ENCODE data around the gene NUP210L. TPM values are rescaled to one million over a fixed set of nuclear protein-coding genes. Genes with fewer than 3 reads are reported as not detected.
A peak's percentile ranks its signal among the peaks of the same experiment; 100 is the strongest.

The NUP210L gene
- total RNA-seq, 4 donors from 2014 or later = 0.13 to 0.38 (median 0.22) TPM; not detected in 1

DNA sequence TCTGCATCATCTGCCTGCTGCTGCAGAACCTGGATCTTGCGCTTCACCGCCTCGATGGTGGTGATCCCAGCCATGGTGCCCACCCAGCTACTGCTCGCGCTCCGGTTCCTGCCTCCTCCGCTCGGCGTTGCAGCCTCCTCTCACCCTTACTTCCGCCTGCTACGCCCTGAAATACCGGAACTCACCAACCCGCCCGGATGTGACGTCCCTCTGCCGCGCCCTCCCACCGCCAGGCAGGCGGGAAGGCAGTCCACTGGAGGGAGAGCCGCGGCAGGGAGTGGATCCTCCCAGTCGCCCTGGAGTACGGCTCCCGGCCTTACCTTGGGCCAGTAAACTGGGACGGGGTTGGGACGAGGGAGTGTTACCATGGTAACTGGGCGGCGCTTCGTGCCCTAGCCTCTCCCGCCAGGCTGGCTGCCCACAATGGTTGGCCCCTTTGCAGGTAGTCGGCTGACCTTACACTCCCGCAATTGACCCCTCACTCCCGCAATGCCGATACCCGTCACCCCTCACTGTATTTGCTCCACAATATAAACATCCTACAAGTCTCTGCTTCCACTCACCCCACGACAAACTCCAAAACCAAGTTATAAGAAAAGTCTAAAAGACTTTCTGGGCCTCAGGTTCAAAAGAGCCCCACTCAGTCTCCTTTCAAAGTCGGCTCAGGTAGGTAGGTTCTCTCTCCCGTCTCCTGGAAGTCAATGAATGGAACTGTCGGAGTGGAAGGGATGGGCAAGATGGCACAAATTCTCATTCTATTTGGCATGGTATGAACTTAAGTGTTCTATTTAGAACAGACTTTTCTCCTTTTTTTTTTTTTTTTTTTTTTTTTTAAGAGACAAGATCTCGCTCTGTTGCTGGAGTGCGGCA, 28.4 kb upstream of the NUP210L start:
- DNase-seq = peak; percentile 98 to 99
- intact Hi-C loops (cut with DNase I) = loop anchor here (5.0 kb wide), 1 partner anchor 39 kb away; the partner anchor contains the start of gene UBAP2L
- WGBS, 2 donors = 6 to 11% methylated on average over 26 to 41 of the region's 41 CpGs
- no peaks in the 10 kb centered on the region for H3K9me3 ChIP-seq
- H3K27me3 ChIP-seq = no peaks in the 10 kb centered on the region
- H3K4me3 ChIP-seq (replicated peaks in 1 of 3) = peak overlapping the region; percentile 34 to 94 (median 71)
- TF ChIP-seq, protein P1, sequence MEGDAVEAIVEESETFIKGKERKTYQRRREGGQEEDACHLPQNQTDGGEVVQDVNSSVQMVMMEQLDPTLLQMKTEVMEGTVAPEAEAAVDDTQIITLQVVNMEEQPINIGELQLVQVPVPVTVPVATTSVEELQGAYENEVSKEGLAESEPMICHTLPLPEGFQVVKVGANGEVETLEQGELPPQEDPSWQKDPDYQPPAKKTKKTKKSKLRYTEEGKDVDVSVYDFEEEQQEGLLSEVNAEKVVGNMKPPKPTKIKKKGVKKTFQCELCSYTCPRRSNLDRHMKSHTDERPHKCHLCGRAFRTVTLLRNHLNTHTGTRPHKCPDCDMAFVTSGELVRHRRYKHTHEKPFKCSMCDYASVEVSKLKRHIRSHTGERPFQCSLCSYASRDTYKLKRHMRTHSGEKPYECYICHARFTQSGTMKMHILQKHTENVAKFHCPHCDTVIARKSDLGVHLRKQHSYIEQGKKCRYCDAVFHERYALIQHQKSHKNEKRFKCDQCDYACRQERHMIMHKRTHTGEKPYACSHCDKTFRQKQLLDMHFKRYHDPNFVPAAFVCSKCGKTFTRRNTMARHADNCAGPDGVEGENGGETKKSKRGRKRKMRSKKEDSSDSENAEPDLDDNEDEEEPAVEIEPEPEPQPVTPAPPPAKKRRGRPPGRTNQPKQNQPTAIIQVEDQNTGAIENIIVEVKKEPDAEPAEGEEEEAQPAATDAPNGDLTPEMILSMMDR (IDR thresholded peaks at IDR 0.05) = peak in 1 of 6 experiments; percentile 11
- TF ChIP-seq POLR2A (IDR thresholded peaks at IDR 0.05) = peak; percentile 87 to 99
- H3K27ac ChIP-seq = peak overlapping the region; percentile 66 to 79 (median 73)
- no peaks in the 10 kb centered on the region for H3K36me3 ChIP-seq
- peaks cover 26 to 29% of the 10 kb centered on the region in 2 donors for H3K4me1 ChIP-seq

DNA sequence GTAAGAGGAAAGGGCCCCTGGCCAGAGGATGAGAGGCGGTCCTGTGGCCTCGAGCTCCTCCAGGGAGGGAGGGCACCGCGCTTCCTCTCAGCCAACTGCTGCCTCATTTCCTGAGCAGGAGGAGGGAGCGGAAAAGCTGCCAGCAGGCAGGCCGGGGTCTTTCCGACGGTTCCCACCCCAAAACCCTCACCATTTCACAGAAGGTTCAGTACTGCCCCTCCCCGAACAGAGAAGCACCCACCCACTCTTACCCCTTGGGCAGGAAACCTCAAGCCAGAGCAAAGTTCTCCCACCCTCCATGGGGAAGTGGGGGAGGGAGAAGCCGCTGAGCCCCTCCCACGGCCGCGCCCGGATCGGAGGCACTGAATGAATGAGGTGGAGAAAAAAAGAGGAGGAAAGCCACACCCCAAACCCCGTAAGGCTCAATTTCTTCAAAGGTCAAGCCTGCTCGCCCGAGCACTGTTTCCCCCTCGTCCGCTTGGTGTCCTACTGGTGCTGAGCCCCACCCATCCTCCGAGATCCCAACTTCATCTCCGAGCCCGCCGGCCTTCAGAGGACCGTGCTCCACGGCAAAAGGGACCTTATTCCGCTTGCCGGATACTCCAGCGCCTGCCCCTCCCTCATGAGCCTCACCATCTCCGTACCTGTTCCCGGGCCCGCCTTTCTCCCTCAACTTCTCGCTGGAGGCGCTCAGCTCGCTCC, 27.6 kb upstream of the NUP210L start:
- Histone ChIP-seq H3K36me3 (no peaks in the 10 kb centered on the region), H3K27ac (peak overlapping the region; percentile 66 to 79 (median 73)), H3K4me3 (replicated peaks in 1 of 3) (peak overlapping the region; percentile 34 to 94 (median 71)), H3K4me1 (peaks cover 29% of the 10 kb centered on the region in 2 donors), H3K9me3 (no peaks in the 10 kb centered on the region), H3K27me3 (no peaks in the 10 kb centered on the region)
- peak in 1 of 2 donors; percentile 4 for TF ChIP-seq POLR2A (IDR thresholded peaks at IDR 0.05)
- TF ChIP-seq, protein P1 (IDR thresholded peaks at IDR 0.05) = no peak
- DNase-seq = peak; percentile 58 to 69
- WGBS, 2 donors = 1% methylated on average over 18 to 30 of the region's 35 CpGs
- intact Hi-C loops (cut with DNase I) = loop anchor here (5.0 kb wide), 1 partner anchor 40 kb away; the partner anchor contains the start of gene UBAP2L

DNA sequence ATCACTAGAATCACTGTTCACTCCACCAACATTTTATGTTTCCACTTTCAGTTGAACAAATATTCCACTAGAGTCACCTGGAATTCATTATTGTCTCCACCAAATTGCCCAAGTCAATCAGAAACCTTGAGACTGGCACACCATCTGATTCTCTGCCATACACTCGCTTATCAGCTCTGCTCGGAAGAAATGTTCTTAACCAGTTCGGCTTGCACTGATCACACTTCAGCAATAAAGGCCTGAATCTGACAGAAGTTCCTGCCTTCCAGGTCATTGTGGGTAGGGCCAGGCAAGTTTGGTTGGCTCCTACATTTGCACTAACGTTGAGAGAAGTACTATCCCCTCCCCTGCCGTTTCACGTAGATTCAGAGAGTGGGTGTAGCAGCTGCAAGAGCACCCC, 27.1 kb upstream of the NUP210L start:
- no peaks in the 10 kb centered on the region for H3K27me3 ChIP-seq
- peak overlapping the region; percentile 34 to 94 (median 71) for H3K4me3 ChIP-seq (replicated peaks in 1 of 3)
- WGBS, 2 donors = 0 to 5% methylated on average over 4 to 6 of the region's 6 CpGs
- intact Hi-C loops (cut with DNase I) = loop anchor here (5.0 kb wide), 1 partner anchor 40 kb away; the partner anchor contains the start of gene UBAP2L
- no peak for DNase-seq
- no peaks in the 10 kb centered on the region for H3K9me3 ChIP-seq
- H3K36me3 ChIP-seq = no peaks in the 10 kb centered on the region
- H3K27ac ChIP-seq = peak overlapping the region; percentile 66 to 79 (median 73)
- H3K4me1 ChIP-seq = peaks cover 29 to 35% of the 10 kb centered on the region in 2 donors
- no peak for TF ChIP-seq POLR2A (IDR thresholded peaks at IDR 0.05)
- TF ChIP-seq, protein P1 (IDR thresholded peaks at IDR 0.05) = no peak

DNA sequence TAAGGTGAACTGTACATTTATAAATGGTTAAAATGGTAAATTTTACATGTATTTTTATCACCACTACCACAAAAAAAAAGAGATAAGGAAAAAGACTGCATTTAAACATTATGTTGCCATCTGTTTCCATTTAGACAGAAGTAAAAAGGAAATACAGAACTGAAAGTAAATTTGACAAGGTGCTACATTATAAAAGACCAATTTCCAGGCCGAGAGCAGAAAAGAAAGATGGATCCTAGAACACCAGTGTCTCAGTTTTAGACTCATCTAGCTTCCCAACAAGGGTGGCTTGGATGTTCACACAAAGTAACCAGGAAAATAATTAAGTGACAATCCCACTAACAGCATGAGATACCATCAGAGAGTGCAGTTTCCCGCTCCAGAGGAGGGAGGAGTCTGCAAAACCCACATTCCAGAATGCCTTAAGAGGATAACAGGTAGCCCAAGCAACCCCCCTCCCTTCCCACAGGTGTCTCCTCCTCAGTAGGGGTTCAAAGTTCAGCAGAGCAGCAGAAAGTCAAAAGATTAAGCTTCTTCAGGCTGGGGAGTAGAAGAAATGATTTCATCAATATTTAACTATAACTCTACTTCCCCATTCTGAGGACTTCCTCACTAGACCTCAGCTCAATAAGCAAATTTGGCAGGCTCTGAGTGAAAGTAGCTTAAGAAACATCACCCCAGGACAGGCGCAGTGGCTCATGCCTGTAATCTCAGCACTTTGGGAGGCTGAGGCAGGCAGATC, 25.2 kb upstream of the NUP210L start:
- no peak overlapping the region for H3K27ac ChIP-seq
- intact Hi-C loops (cut with DNase I) = loop anchor here (5.0 kb wide), 1 partner anchor 42 kb away; the partner anchor contains the start of gene UBAP2L
- 74 to 77% methylated on average over 3 of the region's 3 CpGs for WGBS, 2 donors
- no peak for DNase-seq
- H3K9me3 ChIP-seq = no peaks in the 10 kb centered on the region
- no peak overlapping the region for H3K4me3 ChIP-seq (replicated peaks in 1 of 3)
- peaks cover 37 to 51% of the 10 kb centered on the region in 2 donors for H3K4me1 ChIP-seq
- H3K36me3 ChIP-seq = peaks cover 0 to 5% of the 10 kb centered on the region in 2 donors
- H3K27me3 ChIP-seq = no peaks in the 10 kb centered on the region
- TF ChIP-seq, protein P1 (IDR thresholded peaks at IDR 0.05) = no peak
- no peak for TF ChIP-seq POLR2A (IDR thresholded peaks at IDR 0.05)

All from thyroid gland (tissue), 4 donors.